HL-60 (cell line): Measurements from ENCODE around the gene ALKAL2.

Experiments used
- GABPA ChIP-seq: IDR thresholded peaks from 2 replicates; pipeline ENCODE4 v1.6.1; 2012; ENCODE audit warnings: low read depth
- POLR2AphosphoS5 ChIP-seq: IDR thresholded peaks from 2 replicates; pipeline ENCODE4 v1.6.1; 2012; ENCODE audit warnings: low read depth
- SPI1 ChIP-seq: IDR thresholded peaks from 2 replicates; pipeline ENCODE4 v1.6.1; 2012; ENCODE audit warnings: low read depth, mild to moderate bottlenecking, borderline replicate concordance
- TF ChIP-seq, protein P1 (sequence below): IDR thresholded peaks from one replicate; pipeline ENCODE4 v1.5.1; 2011; ENCODE audit warnings: low read length, control low read depth, inconsistent platforms; ENCODE audit not compliant: insufficient read depth
- TF ChIP-seq, protein P2 (sequence below): IDR thresholded peaks from 2 replicates; pipeline ENCODE4 v1.6.1; 2012; ENCODE audit warnings: low read depth; ENCODE audit not compliant: insufficient replicate concordance

DNA sequence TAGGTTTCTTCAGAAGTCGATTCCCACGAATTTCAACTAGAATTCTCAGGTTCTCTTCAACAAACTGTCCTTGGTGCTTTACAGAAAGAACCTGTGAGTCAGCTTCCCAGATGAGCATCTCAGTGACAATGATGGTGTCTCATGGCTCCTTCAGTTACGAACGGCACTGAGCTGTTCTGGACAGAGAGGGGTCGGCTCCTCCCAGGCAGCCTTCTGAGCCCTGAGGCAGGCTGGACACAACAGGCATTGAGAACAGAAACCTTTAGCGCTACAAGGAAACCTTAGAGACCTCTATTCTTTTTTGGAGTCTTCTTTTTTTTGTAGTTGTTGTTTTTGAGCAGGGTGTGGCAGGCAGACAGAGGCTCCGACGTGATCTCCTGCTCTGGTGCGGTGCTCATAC, 35.1 kb upstream of the ALKAL2 start:
- TF ChIP-seq, protein P1, sequence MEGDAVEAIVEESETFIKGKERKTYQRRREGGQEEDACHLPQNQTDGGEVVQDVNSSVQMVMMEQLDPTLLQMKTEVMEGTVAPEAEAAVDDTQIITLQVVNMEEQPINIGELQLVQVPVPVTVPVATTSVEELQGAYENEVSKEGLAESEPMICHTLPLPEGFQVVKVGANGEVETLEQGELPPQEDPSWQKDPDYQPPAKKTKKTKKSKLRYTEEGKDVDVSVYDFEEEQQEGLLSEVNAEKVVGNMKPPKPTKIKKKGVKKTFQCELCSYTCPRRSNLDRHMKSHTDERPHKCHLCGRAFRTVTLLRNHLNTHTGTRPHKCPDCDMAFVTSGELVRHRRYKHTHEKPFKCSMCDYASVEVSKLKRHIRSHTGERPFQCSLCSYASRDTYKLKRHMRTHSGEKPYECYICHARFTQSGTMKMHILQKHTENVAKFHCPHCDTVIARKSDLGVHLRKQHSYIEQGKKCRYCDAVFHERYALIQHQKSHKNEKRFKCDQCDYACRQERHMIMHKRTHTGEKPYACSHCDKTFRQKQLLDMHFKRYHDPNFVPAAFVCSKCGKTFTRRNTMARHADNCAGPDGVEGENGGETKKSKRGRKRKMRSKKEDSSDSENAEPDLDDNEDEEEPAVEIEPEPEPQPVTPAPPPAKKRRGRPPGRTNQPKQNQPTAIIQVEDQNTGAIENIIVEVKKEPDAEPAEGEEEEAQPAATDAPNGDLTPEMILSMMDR, result no peak
- TF ChIP-seq GABPA (no peak), POLR2AphosphoS5 (no peak), SPI1 (no peak)
- TF ChIP-seq, protein P2, sequence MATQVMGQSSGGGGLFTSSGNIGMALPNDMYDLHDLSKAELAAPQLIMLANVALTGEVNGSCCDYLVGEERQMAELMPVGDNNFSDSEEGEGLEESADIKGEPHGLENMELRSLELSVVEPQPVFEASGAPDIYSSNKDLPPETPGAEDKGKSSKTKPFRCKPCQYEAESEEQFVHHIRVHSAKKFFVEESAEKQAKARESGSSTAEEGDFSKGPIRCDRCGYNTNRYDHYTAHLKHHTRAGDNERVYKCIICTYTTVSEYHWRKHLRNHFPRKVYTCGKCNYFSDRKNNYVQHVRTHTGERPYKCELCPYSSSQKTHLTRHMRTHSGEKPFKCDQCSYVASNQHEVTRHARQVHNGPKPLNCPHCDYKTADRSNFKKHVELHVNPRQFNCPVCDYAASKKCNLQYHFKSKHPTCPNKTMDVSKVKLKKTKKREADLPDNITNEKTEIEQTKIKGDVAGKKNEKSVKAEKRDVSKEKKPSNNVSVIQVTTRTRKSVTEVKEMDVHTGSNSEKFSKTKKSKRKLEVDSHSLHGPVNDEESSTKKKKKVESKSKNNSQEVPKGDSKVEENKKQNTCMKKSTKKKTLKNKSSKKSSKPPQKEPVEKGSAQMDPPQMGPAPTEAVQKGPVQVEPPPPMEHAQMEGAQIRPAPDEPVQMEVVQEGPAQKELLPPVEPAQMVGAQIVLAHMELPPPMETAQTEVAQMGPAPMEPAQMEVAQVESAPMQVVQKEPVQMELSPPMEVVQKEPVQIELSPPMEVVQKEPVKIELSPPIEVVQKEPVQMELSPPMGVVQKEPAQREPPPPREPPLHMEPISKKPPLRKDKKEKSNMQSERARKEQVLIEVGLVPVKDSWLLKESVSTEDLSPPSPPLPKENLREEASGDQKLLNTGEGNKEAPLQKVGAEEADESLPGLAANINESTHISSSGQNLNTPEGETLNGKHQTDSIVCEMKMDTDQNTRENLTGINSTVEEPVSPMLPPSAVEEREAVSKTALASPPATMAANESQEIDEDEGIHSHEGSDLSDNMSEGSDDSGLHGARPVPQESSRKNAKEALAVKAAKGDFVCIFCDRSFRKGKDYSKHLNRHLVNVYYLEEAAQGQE, result no peak
